CD4-positive, alpha-beta T cell treated with Interleukin-2 at 100 ng/mL for 4 hours (primary cell): ENCODE data around the gene MTSS2.
"Not testable (repeated sequence)": the region's sequence is repeated elsewhere in the genome, so short reads cannot be mapped to it uniquely, and the experiment has no call there.

Source experiments
- DNase-seq: peaks from one replicate; pipeline ENCODE4 v3.0.0-alpha.2; 2020; ENCODE audit warnings: low spot score

The MTSS2 gene

DNA sequence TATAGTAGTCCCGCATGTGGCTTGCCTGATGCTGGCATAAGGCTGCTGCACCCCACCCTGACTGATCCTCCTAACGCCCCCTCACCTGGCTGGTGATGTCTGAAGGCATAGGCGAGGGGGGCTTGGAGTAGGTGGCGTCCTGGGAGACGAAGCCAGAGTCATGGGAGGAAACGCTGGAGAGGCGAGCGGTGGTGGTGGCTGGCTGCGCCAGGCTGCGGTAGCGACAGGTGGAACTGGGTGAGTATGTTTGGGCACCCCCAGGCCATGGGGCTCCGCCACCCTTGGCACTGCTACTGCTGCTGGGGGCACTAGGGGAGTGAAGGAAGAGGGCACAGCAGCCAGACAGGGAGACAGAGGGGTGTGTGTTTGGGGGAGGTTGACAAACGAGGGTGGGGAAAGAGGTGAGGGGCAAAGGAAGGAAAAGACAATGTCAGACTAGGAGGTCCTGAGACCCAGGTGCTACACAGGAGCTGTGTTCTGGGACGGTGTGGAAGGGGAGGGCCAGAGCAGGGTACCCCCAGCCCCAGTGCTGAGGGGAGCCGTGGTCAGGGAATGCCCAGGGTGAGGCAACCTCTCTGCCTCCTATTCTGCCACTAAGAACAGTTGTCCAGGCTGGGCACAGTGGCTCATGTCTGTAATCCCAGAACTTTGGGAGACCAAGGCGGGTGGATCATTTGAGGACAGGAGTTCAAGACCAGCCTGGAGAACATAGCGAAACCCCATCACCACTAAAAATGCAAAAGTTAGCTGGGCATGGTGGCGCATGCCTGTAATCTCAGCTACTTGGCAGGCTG lies 11.4 kb downstream of the MTSS2 start:
- no peak for DNase-seq

DNA sequence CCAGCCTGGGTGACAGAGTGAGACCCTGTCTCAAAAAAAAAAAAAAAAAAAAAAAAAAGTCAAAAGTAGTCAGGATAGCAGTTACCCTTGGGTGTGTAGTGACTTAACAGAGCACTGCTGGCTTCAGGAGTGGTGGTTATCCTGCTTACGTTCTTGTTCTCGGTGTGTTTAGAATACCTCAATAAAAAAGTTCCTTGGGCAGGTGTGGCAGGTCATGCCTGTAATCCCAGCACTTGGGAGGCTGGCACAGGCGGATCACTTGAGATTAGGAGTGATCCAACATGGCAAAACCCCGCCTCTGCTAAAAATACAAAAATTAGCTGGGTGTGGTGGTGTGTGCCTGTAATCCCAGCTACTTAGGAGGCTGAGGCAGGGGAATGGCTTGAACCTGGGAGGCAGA lies 14.9 kb downstream of the MTSS2 start:
- DNase-seq: not testable (repeated sequence)

- DNase-seq: no peak
These were observed 15.7 kb downstream of the MTSS2 start for GRCh38 chr16:70670175-70670574.

DNA sequence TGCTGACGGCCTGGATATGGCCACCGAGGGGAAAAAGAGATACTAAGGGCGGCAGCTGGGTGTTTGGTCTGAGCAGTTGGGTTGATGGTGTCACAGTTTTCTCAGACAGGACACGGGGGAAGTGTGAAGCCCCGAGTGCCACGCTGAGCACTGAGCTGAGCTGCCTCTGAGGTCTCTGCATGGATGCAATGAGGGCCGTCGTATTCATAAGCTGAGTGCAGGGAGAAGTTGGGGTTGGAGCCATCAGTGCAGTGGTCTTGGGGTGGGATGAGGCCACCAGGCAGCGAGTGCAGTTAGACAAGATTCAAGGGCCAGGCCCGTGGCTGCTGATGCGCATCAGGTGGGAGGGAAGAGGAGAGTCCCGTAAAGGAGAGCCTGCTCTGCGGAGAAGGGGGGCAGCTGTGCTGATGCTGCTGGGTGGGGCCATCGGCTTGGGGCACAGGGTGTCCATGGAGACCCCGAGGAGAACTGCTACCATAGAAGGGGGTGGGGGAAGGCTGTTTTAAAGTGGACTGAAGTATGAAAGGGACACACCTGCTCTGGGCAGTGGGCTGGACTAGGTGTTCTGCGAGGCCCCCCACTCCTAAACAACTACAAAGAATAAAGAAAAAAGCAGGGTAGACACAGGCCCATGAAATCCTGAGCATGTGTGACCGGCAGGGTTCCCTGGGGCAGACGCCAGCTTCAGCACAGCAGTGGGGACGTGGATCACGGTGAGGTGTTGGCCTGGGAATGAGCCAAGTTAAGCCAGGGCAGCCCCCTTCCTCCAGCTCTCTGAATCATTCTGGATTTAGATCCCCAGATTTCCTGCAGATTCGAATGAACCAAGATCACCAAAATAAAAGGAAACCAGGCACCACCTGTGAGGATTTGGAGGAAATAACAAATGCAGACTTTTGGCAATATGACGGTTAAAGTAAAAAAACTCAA lies 19.8 kb downstream of the MTSS2 start:
- DNase-seq: no peak

DNA sequence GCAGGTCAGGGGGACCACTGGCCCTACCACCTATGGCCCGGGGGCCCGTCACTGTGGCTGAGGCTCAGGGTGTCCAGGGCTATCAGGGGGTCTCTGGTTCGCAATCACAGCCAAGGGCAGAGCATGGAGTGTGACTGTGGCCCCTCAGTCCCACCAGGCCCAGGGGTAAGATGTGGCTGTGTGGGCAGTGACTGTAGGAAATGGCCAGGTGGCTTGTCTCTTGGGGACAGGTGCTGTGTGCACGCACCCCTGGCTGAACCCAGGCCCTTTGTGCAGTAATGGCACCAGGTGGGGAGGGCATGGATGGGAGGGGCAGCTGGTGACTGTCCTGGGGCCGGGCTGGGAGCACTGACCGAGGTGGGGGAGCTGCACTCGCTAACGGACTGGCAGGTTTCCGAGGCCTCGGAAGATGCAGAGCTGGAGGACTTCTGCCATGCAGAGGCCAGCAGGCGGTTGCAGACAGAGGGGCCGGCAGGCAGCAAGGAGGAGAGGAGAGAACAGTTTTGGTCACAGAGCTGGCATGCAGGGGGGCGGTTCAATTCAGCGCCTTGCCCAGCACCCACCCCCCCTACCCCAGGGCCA lies 20.6 kb downstream of the MTSS2 start:
- no peak for DNase-seq

DNA sequence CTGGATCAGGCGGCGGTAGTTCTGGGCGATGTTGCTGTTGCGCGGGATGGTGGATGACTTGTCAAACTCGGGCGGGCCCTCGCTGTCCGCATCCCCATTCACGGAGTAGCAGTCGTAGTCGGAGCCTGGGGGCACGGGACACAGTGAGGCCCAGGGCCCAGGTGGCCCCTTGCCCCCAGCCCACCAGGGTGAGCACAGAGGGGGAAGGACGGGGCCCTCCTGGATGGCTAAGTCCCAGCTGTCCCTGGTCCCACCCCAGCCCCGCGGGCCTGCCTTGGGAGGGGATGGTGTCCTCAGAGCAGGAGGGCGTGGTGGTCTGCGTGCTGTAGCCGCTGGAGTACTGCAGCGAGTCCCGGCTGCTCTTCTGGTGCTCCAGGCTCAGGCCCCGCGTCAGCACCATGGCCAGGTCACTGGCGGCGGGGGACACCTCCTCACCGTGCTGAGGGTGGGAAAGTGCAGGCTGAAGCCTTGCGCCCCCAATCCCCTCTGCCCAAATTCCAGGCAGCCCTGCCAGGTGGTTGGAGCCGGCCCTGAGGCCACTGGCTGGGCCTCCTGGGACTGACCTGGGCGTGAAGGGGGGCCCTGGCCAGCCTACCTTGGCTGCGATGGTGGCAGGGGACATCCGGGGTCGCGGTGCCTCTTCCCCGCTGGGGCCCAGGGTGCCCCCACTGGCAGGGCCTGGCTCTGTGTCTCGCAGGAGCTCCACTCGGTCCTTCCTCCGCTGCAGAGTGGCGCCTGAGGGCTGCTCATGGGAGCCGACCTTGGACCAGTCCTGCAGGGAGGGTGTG lies 21.3 kb downstream of the MTSS2 start:
- DNase-seq: no peak

GRCh38 chr16:70663524-70664324 lies 22.1 kb downstream of the MTSS2 start:
- DNase-seq: no peak

DNA sequence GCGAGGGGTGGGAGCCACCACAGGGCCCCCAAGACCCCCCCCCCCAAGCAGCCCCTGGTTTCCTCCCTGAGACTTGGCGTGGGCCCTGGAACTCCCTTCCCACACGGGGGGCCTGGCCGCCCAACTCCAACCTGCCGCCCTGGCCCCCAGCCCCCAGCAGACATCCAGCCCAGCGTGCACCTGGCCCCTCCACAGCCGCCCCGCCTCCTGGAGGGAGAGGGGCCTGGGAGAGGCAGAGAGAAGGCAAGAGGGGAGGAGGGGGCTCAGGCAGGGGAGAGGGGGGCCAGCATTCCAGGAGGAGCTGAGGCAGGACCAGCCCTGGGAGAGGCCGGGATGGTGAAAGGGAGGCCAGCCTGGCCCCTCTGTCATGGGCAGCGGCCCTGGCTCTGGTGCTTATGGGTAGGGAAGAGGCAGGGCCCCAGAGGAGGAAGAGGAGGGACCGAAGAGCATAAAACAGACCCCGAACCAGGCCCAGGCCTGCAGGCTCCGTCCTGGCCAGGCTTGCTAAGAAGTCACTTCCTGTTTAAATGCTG lies 22.8 kb downstream of the MTSS2 start:
- no peak for DNase-seq

- DNase-seq: no peak
These were observed 23.8 kb downstream of the MTSS2 start for GRCh38 chr16:70661918-70662641.

DNA sequence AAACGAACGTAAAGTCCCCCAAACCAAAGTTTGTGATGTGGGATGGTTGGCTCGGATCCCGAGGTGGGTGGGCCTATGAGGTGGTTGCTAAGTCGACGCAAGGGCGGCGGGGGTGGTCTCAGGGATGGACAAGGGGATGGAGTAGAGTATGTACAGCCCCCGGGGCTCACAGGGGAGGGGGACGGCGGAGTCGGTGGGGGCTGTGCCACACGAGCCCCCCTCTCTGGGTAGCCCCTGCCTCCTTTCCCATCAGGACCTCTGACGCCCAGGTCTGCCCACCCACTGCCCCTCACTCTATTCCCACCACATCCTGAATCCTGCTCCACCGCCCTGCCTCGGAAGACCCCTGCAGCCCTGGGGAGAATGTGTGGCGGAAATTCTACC lies 24.3 kb downstream of the MTSS2 start:
- no peak for DNase-seq

DNA sequence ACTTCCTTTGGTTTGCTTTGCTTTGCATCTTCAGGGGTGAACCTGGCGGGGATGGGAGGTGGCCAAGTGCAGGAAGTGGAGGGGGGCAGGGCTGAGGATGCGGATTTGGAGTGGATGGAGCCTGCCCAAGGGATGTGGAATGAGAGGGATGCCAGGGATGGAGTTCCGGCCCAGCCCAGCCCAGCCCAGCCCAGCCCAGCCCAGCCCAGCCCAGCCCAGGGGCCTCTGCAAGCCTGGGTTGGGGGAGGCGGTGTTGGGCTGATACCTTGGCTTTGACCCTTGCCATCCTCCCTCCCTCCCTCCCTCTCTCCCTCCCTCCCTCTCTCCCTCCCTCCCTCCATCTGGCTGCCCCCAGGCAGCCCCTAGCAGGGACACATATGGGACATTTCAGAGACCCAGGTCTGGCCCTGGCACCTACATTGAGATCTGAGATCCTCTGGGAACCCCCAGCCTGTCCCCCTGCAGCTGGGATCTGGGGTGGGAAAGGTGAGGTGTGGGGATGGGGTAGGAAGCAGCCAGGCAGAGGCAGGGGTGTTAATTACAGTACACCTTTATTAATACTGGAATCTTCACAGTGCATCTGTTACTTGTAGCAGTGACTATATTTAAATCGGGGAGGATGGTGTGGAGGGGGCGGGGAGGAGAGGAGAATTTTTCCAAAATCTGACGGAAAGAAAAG lies 25.0 kb downstream of the MTSS2 start:
- DNase-seq: no peak

GRCh38 chr16:70659953-70660671 lies 25.7 kb downstream of the MTSS2 start:
- DNase-seq: no peak

GRCh38 chr16:70659546-70659945 lies 26.3 kb downstream of the MTSS2 start:
- no peak for DNase-seq

GRCh38 chr16:70658921-70659320 lies 26.9 kb downstream of the MTSS2 start:
- DNase-seq: no peak

DNA sequence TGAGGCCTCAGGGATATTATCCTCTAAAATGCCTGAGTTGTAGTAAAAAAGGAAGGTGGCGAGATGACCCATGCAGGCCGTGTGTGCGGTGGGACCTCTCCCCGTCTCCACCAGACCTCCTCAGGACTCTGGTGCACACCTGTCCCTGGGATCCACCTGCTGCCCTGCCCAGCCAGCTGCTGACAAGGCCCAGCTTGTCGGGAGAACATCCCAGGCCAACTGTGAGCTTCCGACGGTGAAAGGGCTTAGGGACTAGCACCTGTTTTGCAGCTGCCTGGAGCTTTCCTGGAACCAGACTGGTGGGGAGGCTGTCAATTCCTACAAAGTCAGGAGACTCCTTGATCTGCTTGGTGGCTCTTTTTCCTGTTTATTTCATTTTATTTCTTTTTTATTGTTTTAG lies 27.9 kb downstream of the MTSS2 start:
- DNase-seq: no peak

DNA sequence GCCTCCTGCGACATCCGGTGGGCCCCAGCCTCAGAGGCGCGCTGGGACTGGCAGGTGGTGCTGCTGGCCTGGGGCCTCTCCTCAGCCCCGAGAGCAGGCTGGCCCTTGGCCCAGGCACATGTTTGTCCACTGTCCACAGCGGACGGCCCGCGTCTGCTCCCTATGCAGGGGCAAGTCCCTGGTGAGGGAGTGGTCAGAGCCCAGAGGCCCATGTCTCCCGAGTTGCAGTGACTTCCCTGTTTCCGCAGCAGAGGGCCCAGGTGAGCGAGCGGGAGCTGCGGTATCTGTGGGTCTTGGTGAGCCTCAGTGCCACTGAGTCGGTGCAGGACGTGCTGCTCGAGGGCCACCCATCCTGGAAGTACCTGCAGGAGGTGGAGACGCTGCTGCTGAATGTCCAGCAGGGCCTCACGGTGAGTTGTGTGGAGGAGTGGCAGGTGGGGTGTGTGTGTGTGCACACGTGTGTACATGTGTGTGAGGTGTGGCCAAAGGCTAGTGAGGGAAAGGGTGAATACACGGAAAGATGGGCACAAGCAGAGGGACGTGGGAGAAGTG lies 29.1 kb downstream of the MTSS2 start:
- no peak for DNase-seq

DNA sequence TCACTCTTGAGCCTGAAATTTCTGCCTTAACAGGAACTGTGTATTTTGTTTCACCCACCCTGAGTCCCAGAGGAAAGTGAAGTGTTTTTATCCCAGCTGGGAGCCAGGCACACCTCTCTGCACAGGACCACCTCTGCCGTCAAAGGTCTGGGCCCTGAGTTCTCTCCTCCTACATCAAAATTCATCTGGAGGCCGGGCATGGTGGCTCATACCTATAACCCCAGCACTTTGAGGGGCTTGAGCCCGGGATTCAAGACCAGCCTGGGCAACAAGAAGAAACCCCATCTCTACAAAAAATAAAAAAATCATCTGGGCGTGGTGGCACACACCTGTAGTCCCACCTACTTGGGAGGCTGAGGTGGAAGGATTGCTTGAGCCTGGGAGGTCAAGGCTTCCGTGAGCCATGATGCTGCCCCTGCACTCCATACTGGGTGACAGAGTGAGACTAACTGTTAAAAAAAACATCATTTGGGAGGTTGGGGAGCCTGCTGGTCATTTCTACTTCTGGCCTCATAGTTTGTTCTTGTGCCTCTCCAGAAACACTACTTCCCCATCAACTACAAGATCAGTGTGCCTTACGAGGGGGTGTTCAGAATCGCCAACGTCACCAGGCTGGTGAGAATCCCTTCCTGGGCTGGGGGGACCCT lies 29.7 kb downstream of the MTSS2 start:
- DNase-seq: no peak
